Measurements from ENCODE around the gene EML2. TPM values are rescaled to one million over a fixed set of nuclear protein-coding genes. Genes with fewer than 3 reads are reported as not detected.
A peak's percentile ranks its signal among the peaks of the same experiment; 100 is the strongest.

The EML2 gene
- total and polyA plus RNA-seq, 11 donors = 19.0 to 50.2 (median 38.9) TPM

DNA sequence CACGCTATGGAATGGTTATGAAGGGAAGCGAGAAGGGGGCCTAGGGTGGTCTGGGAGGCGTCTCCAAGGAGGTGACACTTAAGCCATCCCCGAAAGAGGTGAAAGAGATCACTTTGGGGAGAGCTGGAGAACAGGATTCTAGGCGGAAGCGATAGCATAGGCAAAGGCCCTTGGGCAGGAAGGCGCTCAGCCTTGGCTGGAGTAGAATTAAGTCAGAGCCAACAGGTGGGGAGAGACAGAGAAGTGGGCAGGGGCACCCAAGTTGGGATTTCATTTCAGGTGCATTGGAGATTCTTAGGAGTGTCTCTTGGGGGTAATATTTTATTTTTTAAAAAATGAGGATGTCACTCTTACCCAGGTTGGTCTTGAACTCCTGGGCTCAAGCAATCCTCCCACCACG lies 42.9 kb upstream of the EML2 start:
- peaks cover 0 to 26% (median 10%) of the 10 kb centered on the region in 12 donors for H3K4me1 ChIP-seq
- DNase-seq = no peak
- peaks cover 9 to 27% (median 21%) of the 10 kb centered on the region in 9 donors for H3K27me3 ChIP-seq
- no peak for ATAC-seq
- intact Hi-C loops (cut with DNase I) = loop anchor here in 1 of 10 donors (5.0 kb wide), 1 partner anchor 160 kb away; no protein-coding TSS in a partner anchor
- H3K9me3 ChIP-seq = no peaks in the 10 kb centered on the region
- 72 to 78% (median 76%) methylated on average over 8 of the region's 8 CpGs for WGBS, 4 donors
- TF ChIP-seq, protein P1, sequence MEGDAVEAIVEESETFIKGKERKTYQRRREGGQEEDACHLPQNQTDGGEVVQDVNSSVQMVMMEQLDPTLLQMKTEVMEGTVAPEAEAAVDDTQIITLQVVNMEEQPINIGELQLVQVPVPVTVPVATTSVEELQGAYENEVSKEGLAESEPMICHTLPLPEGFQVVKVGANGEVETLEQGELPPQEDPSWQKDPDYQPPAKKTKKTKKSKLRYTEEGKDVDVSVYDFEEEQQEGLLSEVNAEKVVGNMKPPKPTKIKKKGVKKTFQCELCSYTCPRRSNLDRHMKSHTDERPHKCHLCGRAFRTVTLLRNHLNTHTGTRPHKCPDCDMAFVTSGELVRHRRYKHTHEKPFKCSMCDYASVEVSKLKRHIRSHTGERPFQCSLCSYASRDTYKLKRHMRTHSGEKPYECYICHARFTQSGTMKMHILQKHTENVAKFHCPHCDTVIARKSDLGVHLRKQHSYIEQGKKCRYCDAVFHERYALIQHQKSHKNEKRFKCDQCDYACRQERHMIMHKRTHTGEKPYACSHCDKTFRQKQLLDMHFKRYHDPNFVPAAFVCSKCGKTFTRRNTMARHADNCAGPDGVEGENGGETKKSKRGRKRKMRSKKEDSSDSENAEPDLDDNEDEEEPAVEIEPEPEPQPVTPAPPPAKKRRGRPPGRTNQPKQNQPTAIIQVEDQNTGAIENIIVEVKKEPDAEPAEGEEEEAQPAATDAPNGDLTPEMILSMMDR (IDR thresholded peaks at IDR 0.05) = no peak
- no peak for TF ChIP-seq POLR2A (IDR thresholded peaks at IDR 0.05)
- H3K36me3 ChIP-seq = peaks cover 0 to 37% (median 22%) of the 10 kb centered on the region in 9 donors
- H3K4me3 ChIP-seq = peak overlapping the region in 4 of 12 donors; percentile 43 to 54 (median 52)
- peak overlapping the region in 6 of 12 donors; percentile 29 to 82 (median 66) for H3K27ac ChIP-seq

DNA sequence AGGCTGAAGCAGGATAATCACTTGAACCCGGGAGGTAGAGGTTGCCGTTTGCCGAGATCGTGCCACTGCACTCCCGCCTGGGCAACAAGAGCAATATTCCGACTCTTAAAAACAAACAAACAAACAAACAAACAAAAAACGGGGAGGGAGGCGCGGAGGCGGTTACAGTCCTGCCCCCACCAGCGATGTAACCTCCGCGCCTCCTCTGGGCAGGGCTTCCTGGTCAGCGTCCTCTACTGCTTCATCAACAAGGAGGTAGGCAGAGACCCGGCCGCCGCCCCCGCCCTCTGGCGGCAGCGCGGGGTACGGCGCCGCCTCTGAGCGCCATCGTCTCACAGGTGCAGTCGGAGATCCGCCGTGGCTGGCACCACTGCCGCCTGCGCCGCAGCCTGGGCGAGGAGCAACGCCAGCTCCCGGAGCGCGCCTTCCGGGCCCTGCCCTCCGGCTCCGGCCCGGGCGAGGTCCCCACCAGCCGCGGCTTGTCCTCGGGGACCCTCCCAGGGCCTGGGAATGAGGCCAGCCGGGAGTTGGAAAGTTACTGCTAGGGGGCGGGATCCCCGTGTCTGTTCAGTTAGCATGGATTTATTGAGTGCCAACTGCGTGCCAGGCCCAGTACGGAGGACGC lies 42.3 kb upstream of the EML2 start:
- peaks cover 10 to 33% (median 27%) of the 10 kb centered on the region in 9 donors for H3K27me3 ChIP-seq
- peaks cover 0 to 33% (median 15%) of the 10 kb centered on the region in 12 donors for H3K4me1 ChIP-seq
- intact Hi-C loops (cut with DNase I) = loop anchor here in 1 of 10 donors (2.0 to 5.0 kb wide), 2 partner anchors 75 to 159 kb away; no protein-coding TSS in a partner anchor
- H3K9me3 ChIP-seq = no peaks in the 10 kb centered on the region
- TF ChIP-seq POLR2A (IDR thresholded peaks at IDR 0.05) = peak in 1 of 2 donors; percentile 42
- TF ChIP-seq, protein P1 (IDR thresholded peaks at IDR 0.05) = peak; percentile 91 to 99 (median 98)
- peaks cover 0 to 31% (median 16%) of the 10 kb centered on the region in 9 donors for H3K36me3 ChIP-seq
- ATAC-seq = peak; percentile 86 to 91 (median 88)
- peak; percentile 78 to 91 (median 86) for DNase-seq
- 3 to 5% (median 4%) methylated on average over 27 to 51 of the region's 51 CpGs for WGBS, 4 donors
- H3K4me3 ChIP-seq = peak overlapping the region; percentile 3 to 55 (median 47)
- H3K27ac ChIP-seq = peak overlapping the region in 11 of 12 donors; percentile 29 to 82 (median 61)

DNA sequence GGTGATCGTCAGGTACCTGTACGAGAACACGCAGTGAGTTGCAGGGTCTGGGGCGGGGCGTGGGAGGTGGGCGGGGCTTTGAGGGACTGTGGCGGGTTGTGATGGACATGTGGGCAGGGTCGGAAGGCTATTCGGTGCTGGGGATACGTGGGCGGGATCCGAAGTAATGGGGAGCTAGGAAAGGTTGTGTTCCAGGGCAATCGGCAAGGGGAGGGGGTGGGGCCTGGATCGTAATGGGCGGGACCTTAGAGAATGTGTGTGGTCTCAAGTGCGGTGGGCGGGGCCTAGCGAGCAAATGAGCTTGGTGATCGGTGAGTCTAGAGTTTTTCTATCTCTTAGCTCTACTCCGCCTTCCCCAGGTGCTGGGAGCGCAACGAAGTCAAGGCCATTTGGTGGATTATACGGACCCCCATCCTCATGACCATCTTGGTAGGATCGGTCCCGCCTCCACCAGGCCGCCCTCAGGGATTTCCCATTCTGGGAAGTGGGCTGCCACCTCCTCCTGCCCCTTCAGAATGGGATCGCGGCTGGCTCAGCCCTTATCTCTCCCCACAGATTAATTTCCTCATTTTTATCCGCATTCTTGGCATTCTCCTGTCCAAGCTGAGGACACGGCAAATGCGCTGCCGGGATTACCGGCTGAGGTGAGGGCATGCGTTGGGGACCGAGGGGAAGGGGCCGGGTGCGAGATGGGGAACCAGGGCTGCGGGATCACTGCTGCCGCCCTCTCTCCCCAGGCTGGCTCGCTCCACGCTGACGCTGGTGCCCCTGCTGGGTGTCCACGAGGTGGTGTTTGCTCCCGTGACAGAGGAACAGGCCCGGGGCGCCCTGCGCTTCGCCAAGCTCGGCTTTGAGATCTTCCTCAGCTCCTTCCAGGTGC lies 38.4 kb upstream of the EML2 start:
- TF ChIP-seq POLR2A (IDR thresholded peaks at IDR 0.05) = no peak
- TF ChIP-seq, protein P1 (IDR thresholded peaks at IDR 0.05) = peak in 1 of 12 donors; percentile 5
- intact Hi-C loops (cut with DNase I) = no loop called here
- H3K4me3 ChIP-seq = peak overlapping the region in 10 of 12 donors; percentile 5 to 47 (median 34)
- WGBS, 4 donors = 9 to 17% (median 12%) methylated on average over 42 to 49 of the region's 49 CpGs
- H3K27ac ChIP-seq = no peak overlapping the region
- H3K36me3 ChIP-seq = no peaks in the 10 kb centered on the region
- H3K27me3 ChIP-seq = peaks cover 10 to 42% (median 27%) of the 10 kb centered on the region in 9 donors
- DNase-seq = peak; percentile 43 to 77 (median 70)
- peak in 3 of 4 donors; percentile 46 to 62 (median 53) for ATAC-seq
- peaks cover 0 to 35% (median 15%) of the 10 kb centered on the region in 12 donors for H3K4me1 ChIP-seq
- H3K9me3 ChIP-seq = no peaks in the 10 kb centered on the region
